HG02870 (cell line): ENCODE measurements around the gene LAMC2.

Source experiments
- ATAC-seq: cut with Tn5 transposase; IDR thresholded peaks from one replicate; pipeline ENCODE4 v1.9.1; 2021; ENCODE audit warnings: mild to moderate bottlenecking, moderate library complexity; ENCODE audit not compliant: unreplicated experiment

Gene LAMC2

GRCh38 chr1:183168308-183168707 lies 17.8 kb upstream of the LAMC2 start:
- no peak for ATAC-seq

- no peak for ATAC-seq
These were observed 12.2 kb upstream of the LAMC2 start for GRCh38 chr1:183173828-183174227.

GRCh38 chr1:183175631-183176030 lies 10.4 kb upstream of the LAMC2 start:
- no peak for ATAC-seq

GRCh38 chr1:183178545-183178944 lies 7.5 kb upstream of the LAMC2 start:
- ATAC-seq: no peak

GRCh38 chr1:183179033-183179432 lies 7.0 kb upstream of the LAMC2 start:
- no peak for ATAC-seq

- no peak for ATAC-seq
These were observed 5.8 kb upstream of the LAMC2 start for GRCh38 chr1:183180218-183180617.

- peak; percentile 71 for ATAC-seq
These were observed 5.4 kb upstream of the LAMC2 start for GRCh38 chr1:183180634-183181056.

GRCh38 chr1:183186841-183187240 lies 777 bp downstream of the LAMC2 start:
- ATAC-seq: no peak

GRCh38 chr1:183188240-183188639 lies 2.2 kb downstream of the LAMC2 start:
- no peak for ATAC-seq

GRCh38 chr1:183191833-183192232 lies 5.8 kb downstream of the LAMC2 start:
- no peak for ATAC-seq

GRCh38 chr1:183193963-183194525 lies 8.0 kb downstream of the LAMC2 start:
- ATAC-seq: no peak

- ATAC-seq: peak; percentile 95
These were observed 8.6 kb downstream of the LAMC2 start for GRCh38 chr1:183194527-183195141.

- ATAC-seq: peak; percentile 41
These were observed 9.1 kb downstream of the LAMC2 start for GRCh38 chr1:183195142-183195574.

GRCh38 chr1:183197762-183198161 lies 11.7 kb downstream of the LAMC2 start:
- no peak for ATAC-seq

GRCh38 chr1:183198463-183198862 lies 12.4 kb downstream of the LAMC2 start:
- ATAC-seq: no peak

- no peak for ATAC-seq
These were observed 13.2 kb downstream of the LAMC2 start for GRCh38 chr1:183199304-183199703.

GRCh38 chr1:183200451-183200850 lies 14.4 kb downstream of the LAMC2 start:
- no peak for ATAC-seq

- no peak for ATAC-seq
These were observed 17.0 kb downstream of the LAMC2 start for GRCh38 chr1:183203094-183203493.

- no peak for ATAC-seq
These were observed 19.2 kb downstream of the LAMC2 start for GRCh38 chr1:183205196-183205781.

- no peak for ATAC-seq
These were observed 20.6 kb downstream of the LAMC2 start for GRCh38 chr1:183206538-183207122.

- ATAC-seq: no peak
These were observed 23.6 kb downstream of the LAMC2 start for GRCh38 chr1:183209533-183210158.

- ATAC-seq: no peak
These were observed 24.6 kb downstream of the LAMC2 start for GRCh38 chr1:183210681-183211080.
